A204.1 (cell line): ENCODE data around the gene KRT23.

Experiments
- FAIRE-seq: peaks from 2 replicates; lab custom pipeline; 2012; peaks lifted over from hg19 to GRCh38; lab: Jason Lieb, UNC

KRT23 gene

DNA sequence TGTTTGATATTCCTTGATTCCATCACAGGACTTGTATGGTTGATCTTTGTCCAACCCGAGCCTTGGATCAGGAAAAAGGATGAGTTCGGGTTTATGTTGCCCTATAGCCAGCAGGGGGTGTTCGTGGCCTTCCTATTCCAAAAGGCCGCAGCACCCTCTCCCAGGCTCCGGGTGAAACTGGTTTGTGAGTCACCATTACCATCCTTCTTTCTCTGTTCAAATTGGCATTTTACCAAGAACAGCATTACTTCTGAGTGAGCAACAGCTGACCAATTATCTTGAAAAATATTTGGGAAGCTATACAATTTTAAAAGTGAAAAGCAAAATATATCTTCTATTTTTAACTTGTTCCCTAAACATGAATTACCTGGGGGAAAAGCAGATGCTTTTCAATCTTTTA lies 28.1 kb downstream of the KRT23 start:
- peak; percentile 58 for FAIRE-seq

DNA sequence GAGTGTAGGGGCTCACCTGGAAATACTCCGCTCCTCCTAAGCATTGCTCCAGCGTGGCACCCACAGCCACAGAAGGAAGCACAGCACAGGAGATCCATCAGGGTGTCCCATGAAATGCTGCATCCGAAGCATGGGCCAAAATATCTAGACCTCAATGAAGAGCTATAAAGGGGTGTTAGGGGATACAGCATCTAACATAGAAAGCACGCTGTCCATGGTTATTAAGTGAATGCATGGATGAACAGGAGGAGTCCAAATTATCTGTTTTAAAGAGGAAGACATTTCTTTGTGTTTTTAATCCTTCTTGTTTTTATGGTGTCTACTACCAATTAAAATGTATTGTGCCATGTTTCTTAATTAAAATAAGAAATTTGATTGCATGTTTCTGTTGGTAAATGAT lies 30.8 kb downstream of the KRT23 start:
- no peak for FAIRE-seq

DNA sequence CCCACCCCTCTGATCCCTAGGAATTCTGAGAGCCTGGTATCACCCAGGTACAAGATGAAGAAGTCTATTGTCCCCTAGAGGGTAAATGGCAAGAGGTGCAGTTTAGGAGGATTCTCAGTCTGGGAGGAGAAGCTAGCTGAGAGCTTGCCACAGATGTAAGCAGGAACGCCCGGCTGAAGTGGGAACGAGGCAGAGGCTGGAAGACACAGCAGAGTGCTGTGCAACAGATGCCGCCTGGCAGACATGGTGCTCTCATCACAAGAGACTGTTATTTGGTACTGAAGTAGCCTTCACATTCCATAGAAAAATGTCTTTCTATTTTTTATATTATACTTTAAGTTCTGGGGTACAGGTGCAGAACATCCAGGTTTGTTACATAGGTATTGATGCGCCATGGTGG lies 32.1 kb downstream of the KRT23 start:
- no peak for FAIRE-seq

DNA sequence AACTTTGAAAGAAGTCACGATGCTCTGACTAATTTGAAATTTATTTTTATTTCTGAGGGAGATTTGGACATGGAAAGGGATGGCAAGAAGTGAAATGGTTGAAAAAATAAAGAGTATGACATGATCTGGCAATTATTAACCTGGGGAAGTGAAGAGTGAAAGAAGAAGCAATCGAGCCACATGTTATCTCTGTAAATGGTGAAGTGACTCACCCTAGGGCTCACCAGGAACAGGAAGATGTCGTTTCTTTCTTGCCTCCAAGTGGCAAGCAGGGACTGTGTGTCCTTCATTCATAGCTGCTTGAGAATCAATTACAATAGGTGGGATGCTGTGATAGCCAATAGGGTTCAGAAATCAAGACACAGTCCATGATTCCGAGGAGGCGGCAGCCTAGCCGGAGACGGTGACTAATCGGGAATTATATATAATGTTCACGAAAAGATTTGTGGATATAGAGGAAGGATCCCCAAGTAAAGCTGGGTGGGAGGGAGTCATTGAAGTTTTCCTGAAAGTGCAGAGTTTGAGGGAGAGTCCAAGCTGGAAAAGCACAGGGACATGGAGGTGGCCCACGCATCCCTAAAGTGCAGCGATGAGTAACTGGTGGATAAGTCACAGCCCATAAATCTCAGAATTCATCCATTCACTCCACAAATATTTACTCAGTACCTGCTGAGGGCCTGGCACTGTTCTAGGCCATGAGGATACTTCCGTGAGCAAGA lies 34.2 kb downstream of the KRT23 start:
- no peak for FAIRE-seq

DNA sequence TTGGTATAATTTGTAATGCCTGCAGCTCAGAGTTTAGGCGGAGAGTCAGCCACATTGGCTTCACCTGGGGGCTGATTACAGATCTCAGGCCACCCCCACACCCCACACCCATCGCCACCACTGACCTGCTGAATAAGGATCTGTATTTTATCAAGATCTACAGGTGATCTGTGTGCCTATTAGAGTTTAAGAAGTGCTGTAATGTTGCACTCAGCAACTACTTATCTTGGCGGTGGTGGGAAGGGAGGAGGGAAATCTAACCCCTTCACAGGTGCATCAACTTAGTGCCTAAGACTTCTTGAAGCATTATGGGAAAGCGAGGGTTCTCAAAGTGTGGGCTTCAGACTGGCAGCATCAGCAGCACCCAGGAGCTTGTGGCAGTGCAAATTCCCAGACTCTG lies 34.9 kb downstream of the KRT23 start:
- FAIRE-seq, result no peak

DNA sequence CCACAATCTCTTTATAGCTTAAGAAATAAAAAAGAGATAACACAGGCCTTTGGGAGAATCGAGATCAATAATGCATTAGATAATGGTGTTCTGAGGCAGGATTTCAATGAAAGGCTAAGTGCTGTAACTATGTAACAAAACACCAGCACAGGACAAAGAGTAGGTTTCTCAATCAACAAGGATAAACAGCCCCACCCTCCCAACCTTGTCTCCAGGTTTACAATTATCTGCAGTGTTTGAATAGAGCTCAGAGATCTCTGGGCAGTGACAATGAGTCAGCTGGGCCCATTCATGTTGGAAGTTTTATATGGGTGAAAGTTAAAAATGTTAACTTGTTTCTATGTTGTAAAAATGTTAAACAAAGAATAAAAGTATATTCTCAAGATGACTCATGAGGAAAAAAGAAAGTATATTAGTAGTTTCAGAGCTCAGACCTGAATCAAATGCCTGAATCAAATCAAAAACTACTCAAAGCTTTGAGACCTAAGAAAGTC lies 35.4 kb downstream of the KRT23 start:
- FAIRE-seq, result no peak

DNA sequence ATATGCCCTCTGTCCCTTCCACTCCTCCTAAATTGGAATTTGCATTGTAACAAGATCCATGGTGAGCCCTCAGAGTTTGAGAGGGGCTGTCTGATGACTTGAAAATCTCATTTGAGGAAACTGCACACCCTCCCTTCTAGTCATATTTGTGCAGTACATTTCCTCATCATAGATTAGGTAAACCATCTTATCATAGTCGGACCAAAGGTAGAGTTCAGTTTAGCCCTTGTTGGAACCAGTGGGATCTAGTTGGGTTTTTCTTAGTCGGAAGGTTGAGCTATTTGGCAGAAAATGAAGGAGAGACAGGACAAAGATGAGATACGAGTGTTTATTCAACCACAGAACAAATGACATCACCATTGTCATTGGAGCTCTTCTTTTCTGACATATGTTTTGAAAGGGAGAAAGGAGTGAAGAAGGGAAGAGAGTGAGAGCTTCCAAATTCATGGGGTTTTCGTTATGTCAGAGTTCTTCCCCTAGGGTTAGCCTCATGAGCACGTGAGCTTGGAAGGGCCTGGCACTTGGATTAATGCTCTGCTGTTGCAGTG lies 36.6 kb downstream of the KRT23 start:
- no peak for FAIRE-seq

DNA sequence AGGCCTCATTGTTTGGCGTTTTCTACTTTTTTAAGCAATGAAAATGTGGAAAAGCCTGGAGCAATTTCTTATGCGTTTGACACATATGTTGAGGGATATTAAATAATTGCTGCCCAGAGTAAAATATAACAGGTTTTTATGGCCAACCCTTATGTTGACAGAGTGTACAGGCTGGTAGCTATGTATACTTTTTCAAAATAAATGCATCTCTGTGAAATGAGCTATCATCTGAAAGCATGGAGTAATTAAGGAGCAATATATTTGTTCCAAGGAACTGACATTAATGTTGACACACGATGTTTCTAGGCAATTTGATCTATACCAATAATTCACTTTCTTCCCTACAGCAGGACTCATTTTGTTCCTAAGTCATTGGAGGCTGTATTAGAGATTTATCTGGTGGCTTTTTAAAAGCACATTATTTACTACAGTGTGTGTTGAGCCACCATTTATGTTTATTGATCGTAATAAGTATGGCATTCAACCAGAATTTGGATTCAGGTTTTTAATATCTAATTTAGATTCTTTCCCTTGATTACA lies 40.5 kb downstream of the KRT23 start:
- FAIRE-seq, result no peak

DNA sequence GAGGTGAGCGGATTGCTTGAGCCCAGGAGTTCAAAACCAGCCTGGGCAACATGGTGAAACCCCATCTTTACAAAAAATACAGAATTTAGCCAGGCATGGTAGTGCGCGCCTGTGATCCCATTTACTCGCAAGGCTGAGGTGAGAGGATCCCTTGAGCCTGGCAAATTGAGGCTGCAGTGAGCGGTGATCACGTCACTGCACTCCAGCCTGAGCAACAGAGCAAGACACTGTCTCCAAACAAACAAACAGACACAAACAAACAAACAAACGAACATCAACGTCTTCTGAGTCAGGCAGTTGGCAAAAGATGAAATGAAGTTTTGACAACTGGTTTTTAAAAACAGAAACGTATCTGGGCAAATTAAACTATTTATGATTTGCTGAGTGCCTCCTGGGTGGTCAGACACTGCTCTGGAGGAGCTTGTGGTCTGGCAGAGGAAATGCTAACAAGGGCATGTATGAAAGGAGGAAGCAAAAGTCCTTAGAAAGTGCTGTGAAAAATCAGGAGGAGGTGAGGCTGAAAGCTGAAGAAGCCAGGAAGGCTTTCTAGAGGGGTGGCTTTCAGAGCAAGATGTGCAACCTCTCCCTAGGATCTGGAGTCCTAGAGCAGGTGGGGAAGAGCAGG lies 42.2 kb downstream of the KRT23 start:
- no peak for FAIRE-seq

DNA sequence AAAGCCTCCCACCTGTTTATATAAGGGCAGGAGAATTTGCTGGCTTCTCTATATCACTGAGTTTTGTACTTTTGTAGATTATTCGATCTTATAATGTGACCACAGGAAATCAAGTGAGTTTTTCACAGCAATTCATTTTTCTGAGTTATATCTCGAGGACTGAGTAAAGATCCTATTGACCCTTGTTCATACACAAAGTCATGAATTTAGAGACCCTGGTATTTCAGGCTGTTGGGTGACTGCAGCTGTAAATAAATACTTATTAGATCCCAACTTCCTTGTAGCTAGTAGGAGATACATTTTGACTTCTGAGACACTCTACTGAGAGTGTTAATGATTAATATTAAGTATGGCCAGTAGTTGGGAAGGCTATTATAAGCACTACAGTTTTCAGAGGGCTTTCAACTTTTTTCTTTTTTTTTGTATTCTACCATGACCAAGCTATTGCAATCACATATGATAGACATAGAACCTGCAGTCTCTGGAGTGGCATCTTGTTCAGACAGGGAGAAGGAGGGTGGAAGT lies 49.2 kb downstream of the KRT23 start:
- no peak for FAIRE-seq

DNA sequence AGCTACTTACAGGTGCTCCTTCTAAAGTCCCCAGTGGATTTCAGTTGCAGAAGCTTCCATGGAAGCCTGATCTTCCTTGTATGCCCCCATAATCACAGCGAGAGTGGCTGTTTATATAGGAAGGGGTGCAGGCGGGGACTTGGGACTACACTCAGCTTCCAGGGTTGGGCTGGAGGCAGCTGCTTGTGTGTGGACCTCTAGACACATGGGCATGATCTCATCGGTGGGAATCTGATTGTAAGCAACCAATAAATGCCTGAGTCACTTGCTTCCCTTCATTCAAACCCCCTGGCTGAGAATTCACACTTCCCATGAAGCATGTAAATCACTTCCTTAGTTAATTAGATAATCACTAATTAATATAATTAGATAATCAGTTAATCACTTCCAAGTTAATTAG lies 51.4 kb downstream of the KRT23 start:
- no peak for FAIRE-seq

DNA sequence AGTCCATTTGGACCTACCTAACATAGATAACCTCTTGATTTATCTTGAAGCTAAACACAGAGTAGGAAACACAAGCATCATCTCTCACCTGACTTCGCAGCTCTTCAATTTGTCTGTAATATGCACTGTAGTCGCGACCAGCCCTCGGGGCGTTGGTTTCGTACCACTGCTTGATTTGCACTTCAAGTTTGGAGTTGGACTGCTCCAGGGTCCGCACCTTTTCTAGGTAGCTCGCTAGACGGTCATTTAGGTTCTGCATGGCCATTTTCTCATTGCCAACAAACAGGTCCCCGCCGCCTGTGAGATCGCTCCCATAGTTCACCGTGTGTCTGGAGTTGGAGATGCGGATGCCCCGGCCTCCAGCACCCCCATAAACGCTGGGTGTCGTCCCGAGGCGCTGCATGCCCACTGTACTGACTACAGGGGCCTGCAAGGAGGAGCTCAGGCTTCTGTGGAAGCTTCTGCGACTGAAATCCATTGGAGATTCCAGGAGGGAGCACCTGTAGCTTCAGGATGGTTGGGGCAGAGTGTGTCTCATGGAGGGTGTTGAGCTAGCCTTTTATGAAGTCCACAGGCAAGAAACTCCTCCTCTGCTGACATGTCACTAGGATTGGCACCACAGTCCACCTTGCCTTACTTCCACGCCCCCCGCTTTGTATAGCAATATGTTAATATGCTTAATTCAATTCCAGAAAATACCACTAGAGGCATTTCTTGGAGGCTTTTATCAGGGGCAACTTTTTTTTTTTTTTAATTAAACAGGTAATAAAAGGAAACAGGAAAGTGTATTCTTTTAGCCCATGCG lies 52.5 kb downstream of the KRT23 start, which contains the start of gene KRT20:
Gene KRT20 (minus strand): TSS at position 535 of the 805 bp plus-strand sequence. CDS start 57 bp downstream, at position 478.
- FAIRE-seq, result no peak

DNA sequence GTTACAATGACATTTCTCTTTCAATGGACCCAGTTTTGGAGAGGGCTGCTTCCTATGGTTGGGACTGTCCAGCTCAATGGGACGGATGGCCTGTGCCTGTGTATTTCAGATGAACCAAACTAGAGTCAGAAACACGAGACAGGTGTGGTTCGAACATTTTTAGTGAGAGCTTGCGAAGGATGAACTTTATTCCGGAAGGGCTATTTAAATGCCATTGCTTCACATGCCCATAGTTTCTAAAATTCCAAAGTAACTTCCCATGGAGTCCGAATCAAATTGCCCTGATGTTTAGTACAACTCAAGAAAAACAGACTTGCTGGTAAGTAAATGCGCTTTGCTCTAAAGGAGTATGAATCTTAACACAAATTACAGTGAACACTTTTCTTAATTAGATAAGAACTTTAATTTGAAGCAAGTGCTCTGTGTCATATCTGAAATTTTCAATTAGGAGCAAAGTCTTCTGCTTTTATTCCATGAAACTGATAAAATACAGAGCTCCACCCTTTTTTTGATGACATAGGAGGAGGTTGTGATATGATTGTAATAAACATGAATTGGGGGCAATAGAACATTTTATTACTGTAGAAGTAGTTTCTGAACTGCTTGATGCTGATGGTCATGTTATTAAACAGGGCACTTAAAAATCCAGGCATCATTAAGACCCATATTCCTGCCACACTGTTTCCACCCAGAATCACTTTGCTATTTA lies 53.7 kb downstream of the KRT23 start:
- FAIRE-seq, result no peak

DNA sequence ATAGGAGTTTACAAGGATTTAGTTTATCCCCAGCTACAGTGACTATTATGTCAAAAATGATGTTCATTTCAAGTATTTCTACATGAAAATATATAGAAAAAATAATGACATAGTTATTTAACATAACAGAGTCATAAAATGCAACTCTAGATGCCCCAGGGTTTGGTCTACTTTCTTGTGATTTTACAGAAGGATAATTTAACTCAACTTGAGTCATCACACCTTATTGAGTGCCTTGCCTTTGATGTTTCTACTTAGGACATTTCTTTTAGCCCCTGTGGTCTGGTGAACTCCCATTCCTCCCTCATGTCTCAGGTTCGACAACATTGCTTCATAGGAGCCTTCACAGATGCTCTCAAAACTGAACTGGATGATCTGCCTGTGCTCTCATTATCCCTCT lies 54.4 kb downstream of the KRT23 start:
- no peak for FAIRE-seq

DNA sequence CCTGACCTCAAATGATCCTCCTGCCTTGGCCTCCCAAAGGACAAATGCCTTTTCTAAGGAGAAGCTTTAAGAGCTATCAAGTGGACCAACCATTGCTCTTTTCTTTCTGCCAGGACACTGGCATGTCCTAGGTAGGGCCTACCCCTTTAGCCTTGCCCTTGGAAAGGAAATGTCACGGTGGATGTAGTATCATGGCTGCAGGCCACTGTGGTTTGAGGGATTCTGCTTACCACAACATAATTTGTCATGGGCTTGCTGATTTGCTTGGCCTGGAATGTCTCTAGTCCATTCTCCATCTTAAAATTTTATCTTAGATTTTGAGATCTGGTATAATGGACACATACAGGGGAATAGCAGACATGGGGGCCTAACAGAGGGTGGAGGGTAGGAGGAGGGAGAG lies 58.4 kb downstream of the KRT23 start:
- FAIRE-seq, result no peak

DNA sequence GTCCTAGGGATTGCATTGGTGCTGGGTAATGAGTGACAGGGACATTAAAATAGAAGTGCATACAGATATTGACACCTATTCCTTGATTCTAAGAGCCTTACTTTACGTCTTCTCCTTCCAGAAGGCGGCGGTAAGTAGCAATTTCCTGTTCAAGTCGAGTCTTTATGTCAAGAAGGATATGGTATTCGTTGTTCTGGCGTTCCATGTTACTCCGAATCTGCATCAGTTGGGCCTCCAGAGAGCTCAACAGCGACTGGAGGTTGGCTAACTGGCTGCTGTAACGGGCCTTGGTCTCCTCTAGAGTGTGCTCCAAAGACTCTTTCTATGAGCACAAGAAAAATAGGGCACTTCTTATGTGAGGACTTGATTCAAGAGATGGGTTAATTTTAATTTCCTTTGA lies 59.4 kb downstream of the KRT23 start:
- no peak for FAIRE-seq

DNA sequence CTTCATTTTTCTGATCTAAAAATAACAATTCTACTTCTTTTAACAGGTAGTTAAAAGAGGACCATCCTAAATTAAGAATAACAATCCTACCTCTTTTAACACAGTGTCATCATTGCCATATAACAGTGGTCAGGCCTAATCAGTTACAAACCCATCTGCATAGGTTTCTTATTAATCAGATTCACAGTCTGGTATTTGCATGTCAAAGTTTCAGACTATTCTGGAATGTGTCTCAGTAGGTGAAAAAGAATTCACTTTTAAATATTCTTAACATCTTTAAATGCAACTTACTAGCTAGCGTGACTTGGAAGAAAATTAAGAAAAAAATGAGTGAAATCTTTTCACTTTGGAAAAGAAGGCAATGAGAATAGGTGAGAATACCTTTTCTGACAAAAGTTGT lies 63.6 kb downstream of the KRT23 start:
- no peak for FAIRE-seq

DNA sequence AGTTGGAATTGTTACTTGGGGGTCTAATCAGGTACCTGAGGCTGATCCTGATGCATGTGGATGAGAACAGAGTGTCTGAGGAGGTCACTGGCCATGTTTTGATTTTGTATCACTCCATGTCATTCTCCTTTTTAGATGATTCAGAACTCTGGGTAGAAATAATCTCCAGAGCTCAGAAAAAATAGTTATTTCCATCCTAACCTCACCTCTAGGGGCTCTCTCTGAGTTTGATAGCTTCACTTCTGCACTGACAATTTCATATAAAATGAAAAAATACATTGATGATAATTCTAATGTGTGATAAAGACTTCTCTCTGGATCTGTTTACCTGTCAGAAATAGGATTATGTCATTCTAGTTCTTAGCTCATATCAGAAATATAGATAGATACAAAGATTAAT lies 64.2 kb downstream of the KRT23 start:
- no peak for FAIRE-seq
